GM19193 (cell line): Measurements from ENCODE around the gene ANKMY1.

ENCODE experiments used
- POLR2A ChIP-seq: IDR thresholded peaks from 4 replicates; pipeline ENCODE4 v1.6.1; 2011; ENCODE audit not compliant: insufficient read depth, insufficient read length; ENCODE audit errors: extremely low read depth

Gene ANKMY1

GRCh38 chr2:240529344-240529999 is 28.3 kb downstream of the ANKMY1 start:
- no peak for TF ChIP-seq POLR2A

- no peak for TF ChIP-seq POLR2A
Measured at GRCh38 chr2:240528406-240529040, 29.3 kb downstream of the ANKMY1 start.

GRCh38 chr2:240527153-240527750 is 30.5 kb downstream of the ANKMY1 start:
- TF ChIP-seq POLR2A: no peak

GRCh38 chr2:240526521-240526920 is 31.3 kb downstream of the ANKMY1 start:
- TF ChIP-seq POLR2A: no peak

GRCh38 chr2:240525802-240526201 is 32.0 kb downstream of the ANKMY1 start:
- no peak for TF ChIP-seq POLR2A

- no peak for TF ChIP-seq POLR2A
Measured at GRCh38 chr2:240524963-240525718, 32.6 kb downstream of the ANKMY1 start.

- no peak for TF ChIP-seq POLR2A
Measured at GRCh38 chr2:240523451-240524281, 34.1 kb downstream of the ANKMY1 start.

GRCh38 chr2:240522406-240522805 is 35.4 kb downstream of the ANKMY1 start:
- no peak for TF ChIP-seq POLR2A

- no peak for TF ChIP-seq POLR2A
Measured at GRCh38 chr2:240520974-240521350, 36.8 kb downstream of the ANKMY1 start.

- TF ChIP-seq POLR2A: no peak
Measured at GRCh38 chr2:240520130-240520973, 37.4 kb downstream of the ANKMY1 start.

- TF ChIP-seq POLR2A: no peak
Measured at GRCh38 chr2:240519396-240520129, 38.2 kb downstream of the ANKMY1 start.

- TF ChIP-seq POLR2A: no peak
Measured at GRCh38 chr2:240518981-240519380, 38.8 kb downstream of the ANKMY1 start.

- TF ChIP-seq POLR2A: no peak
Measured at GRCh38 chr2:240517342-240517741, 40.4 kb downstream of the ANKMY1 start.
